H9 (cell line): Measurements from ENCODE around the gene KLHDC7B. TPM values are rescaled to one million over a fixed set of nuclear protein-coding genes. Genes with fewer than 3 reads are reported as not detected.

ENCODE experiments used
- DNase-seq: peaks from one replicate; pipeline ENCODE4 v3.0.0-alpha.2; 2017
- H2AFZ ChIP-seq: one replicate; pipeline ENCODE4 v1.6.1; 2013; ENCODE audit warnings: mild to moderate bottlenecking, low read length, control low read depth, moderate library complexity
- H2AK5ac ChIP-seq: 2 replicates; pipeline ENCODE4 v1.6.1; 2013; ENCODE audit warnings: low read length, control low read depth, mixed read lengths; ENCODE audit not compliant: insufficient read length
- H2BK120ac ChIP-seq: one replicate; pipeline ENCODE4 v1.6.1; 2013; ENCODE audit warnings: low read depth, mild to moderate bottlenecking, low read length, control low read depth, inconsistent platforms; ENCODE audit not compliant: poor library complexity, severe bottlenecking
- H2BK12ac ChIP-seq: 2 replicates; pipeline ENCODE4 v1.6.1; 2013; ENCODE audit warnings: low read length, control low read depth, mixed read lengths, low read depth; ENCODE audit not compliant: insufficient read length
- H2BK15ac ChIP-seq: 2 replicates; pipeline ENCODE4 v1.6.1; 2013; ENCODE audit warnings: low read depth, low read length, control low read depth
- H2BK20ac ChIP-seq: one replicate; pipeline ENCODE4 v1.6.1; 2013; ENCODE audit warnings: low read depth, mild to moderate bottlenecking, low read length, control low read depth, inconsistent platforms; ENCODE audit not compliant: poor library complexity, severe bottlenecking
- H2BK5ac ChIP-seq: 2 replicates; pipeline ENCODE4 v1.6.1; 2013; ENCODE audit warnings: low read length, control low read depth, mixed read lengths; ENCODE audit not compliant: insufficient read length
- H3K14ac ChIP-seq: 2 replicates; pipeline ENCODE4 v1.6.1; 2013; ENCODE audit warnings: low read length, control low read depth; ENCODE audit not compliant: insufficient read depth
- H3K18ac ChIP-seq: 2 replicates; pipeline ENCODE4 v1.6.1; 2013; ENCODE audit warnings: low read depth, mild to moderate bottlenecking, mixed read lengths, low read length, control low read depth; ENCODE audit not compliant: insufficient read length
- H3K23ac ChIP-seq: 2 replicates; pipeline ENCODE4 v1.6.1; 2013; ENCODE audit warnings: low read length, control low read depth, mixed read lengths, low read depth; ENCODE audit not compliant: insufficient read length
- H3K23me2 ChIP-seq: 2 replicates; pipeline ENCODE4 v1.6.1; 2013; ENCODE audit warnings: low read depth, mild to moderate bottlenecking, mixed read lengths, low read length, control low read depth; ENCODE audit not compliant: insufficient read length, poor library complexity, severe bottlenecking
- H3K27ac ChIP-seq: 2 replicates; pipeline ENCODE4 v1.5.1; 2013; ENCODE audit warnings: low read length, control low read depth, mixed read lengths, low read depth; ENCODE audit not compliant: insufficient read length
- H3K27me3 ChIP-seq: 2 replicates; pipeline ENCODE4 v1.6.1; 2013; ENCODE audit warnings: low read length, control low read depth, inconsistent platforms; ENCODE audit not compliant: insufficient read depth
- H3K4ac ChIP-seq: 2 replicates; pipeline ENCODE4 v1.6.1; 2013; ENCODE audit warnings: low read depth, mild to moderate bottlenecking, control low read depth, inconsistent platforms, low read length, moderate library complexity
- H3K4me1 ChIP-seq: 2 replicates; pipeline ENCODE4 v1.6.1; 2013; ENCODE audit warnings: low read length, control low read depth, inconsistent platforms; ENCODE audit not compliant: insufficient read depth
- H3K4me2 ChIP-seq: 2 replicates; pipeline ENCODE4 v1.6.1; 2013; ENCODE audit warnings: low read length, control low read depth, mixed read lengths; ENCODE audit not compliant: insufficient read length, insufficient read depth
- H3K56ac ChIP-seq: 2 replicates; pipeline ENCODE4 v1.6.1; 2013; ENCODE audit warnings: low read depth, mild to moderate bottlenecking, mixed read lengths, low read length, control low read depth; ENCODE audit not compliant: insufficient read length
- H3K79me1 ChIP-seq: 2 replicates; pipeline ENCODE4 v1.6.1; 2013; ENCODE audit warnings: low read depth, mild to moderate bottlenecking, moderate library complexity, low read length, control low read depth, inconsistent platforms; ENCODE audit not compliant: insufficient read depth, poor library complexity, severe bottlenecking
- H3K79me2 ChIP-seq: 2 replicates; pipeline ENCODE4 v1.6.1; 2013; ENCODE audit warnings: low read length, control low read depth, inconsistent platforms; ENCODE audit not compliant: insufficient read depth
- H3K9ac ChIP-seq: 2 replicates; pipeline ENCODE4 v1.6.1; 2013; ENCODE audit warnings: low read length, control low read depth, mixed read lengths; ENCODE audit not compliant: insufficient read length; ENCODE audit errors: extremely low read depth
- H3K9me3 ChIP-seq: one replicate; pipeline ENCODE4 v1.6.1; 2013; ENCODE audit warnings: low read depth, low read length, inconsistent platforms; ENCODE audit not compliant: control insufficient read depth
- H3T11ph ChIP-seq: one replicate; pipeline ENCODE4 v1.6.1; 2013; ENCODE audit warnings: mild to moderate bottlenecking, low read length, control low read depth, inconsistent platforms
- H4K20me1 ChIP-seq: one replicate; pipeline ENCODE4 v1.6.1; 2013; ENCODE audit not compliant: control insufficient read depth, insufficient read length, insufficient read depth
- H4K5ac ChIP-seq: 2 replicates; pipeline ENCODE4 v1.6.1; 2013; ENCODE audit warnings: low read depth, mild to moderate bottlenecking, mixed read lengths, low read length, control low read depth; ENCODE audit not compliant: insufficient read length
- H4K8ac ChIP-seq: replicated peaks from 2 replicates; pipeline ENCODE4 v1.6.1; 2013; ENCODE audit warnings: low read length, control low read depth, mixed read lengths, low read depth; ENCODE audit not compliant: insufficient read length
- H4K91ac ChIP-seq: 2 replicates; pipeline ENCODE4 v1.6.1; 2013; ENCODE audit warnings: low read depth, mild to moderate bottlenecking, moderate library complexity, mixed read lengths, low read length, control low read depth; ENCODE audit not compliant: insufficient read length
- H3K27ac Mint-ChIP-seq, 3 experiments: 2 replicates in 2 of 3; 3 replicates in 1 of 3; pipeline ENCODE4 v1.8.0; 2020 to 2021; ENCODE audit warnings: mixed read lengths in 3 of 3, mild to moderate bottlenecking in 1 of 3, moderate library complexity in 1 of 3
- H3K27me3 Mint-ChIP-seq: 2 replicates; pipeline ENCODE4 v1.8.0; 2021; ENCODE audit warnings: low read depth, mild to moderate bottlenecking, moderate library complexity, mixed read lengths
- H3K36me3 Mint-ChIP-seq, 3 experiments: 2 replicates in 2 of 3; 3 replicates in 1 of 3; pipeline ENCODE4 v1.8.0; 2020 to 2021; ENCODE audit warnings: low read depth in 3 of 3, mixed read lengths in 3 of 3; ENCODE audit not compliant: insufficient read depth in 1 of 3
- H3K4me1 Mint-ChIP-seq, 2 experiments: 2 replicates each; pipeline ENCODE4 v1.8.0; 2020; ENCODE audit warnings: mixed read lengths in 2 of 2
- H3K4me3 Mint-ChIP-seq, 2 experiments: 2 replicates in 1 of 2; 3 replicates in 1 of 2; pipeline ENCODE4 v1.8.0; 2020 to 2021; ENCODE audit warnings: mild to moderate bottlenecking in 2 of 2, mixed read lengths in 2 of 2, moderate library complexity in 1 of 2
- H3K9me3 Mint-ChIP-seq, 2 experiments: 2 replicates in 1 of 2; 3 replicates in 1 of 2; pipeline ENCODE4 v1.8.0; 2020; ENCODE audit warnings: mild to moderate bottlenecking in 2 of 2, mixed read lengths in 2 of 2, moderate library complexity in 1 of 2
- CTCF ChIP-seq: fragments of 200-600 bp; sonication (generic); conservative IDR thresholded peaks from 3 replicates; pipeline ENCODE4 v1.8.0; 2021; ENCODE audit warnings: antibody characterized with exemption, mild to moderate bottlenecking
- WGBS: extraction: QIAGEN DNeasy Blood & Tissue Kit; methylation state at CpG from one replicate; pipeline ENCODE4 v1.1.7; 2013; ENCODE audit warnings: missing lambda C conversion rate, low lambda C conversion rate, mixed read lengths; ENCODE audit not compliant: insufficient read length; ENCODE audit errors: extremely low coverage; 5-methylcytosine and 5-hydroxymethylcytosine counted together
- total RNA-seq: library from RNA; stranded (reverse); gene quantifications from 2 replicates; pipeline ENCODE4 v1.2.1, GENCODE V29; 2021

KLHDC7B gene
- total RNA-seq, 1 experiment from 2014 or later: not detected

GRCh38 chr22:50516891-50517290, 28.8 kb upstream of the KLHDC7B start:
- H3K4me2 ChIP-seq: no peak overlapping the region
- H4K20me1 ChIP-seq: peaks cover 3% of the 10 kb centered on the region
- H2BK5ac ChIP-seq: no peak overlapping the region
- H4K91ac ChIP-seq: no peak overlapping the region
- H3K9me3 ChIP-seq: no peaks in the 10 kb centered on the region
- no peak overlapping the region for H2BK15ac ChIP-seq
- H2AK5ac ChIP-seq: no peak overlapping the region
- no peak overlapping the region for H2BK20ac ChIP-seq
- H2BK120ac ChIP-seq: no peak overlapping the region
- whole genome bisulfite sequencing: no CpG with 5 or more reads among the region's 16 CpGs
- H3K4me3 Mint-ChIP-seq: no peak overlapping the region
- H3K27ac ChIP-seq: no peak overlapping the region
- no peak overlapping the region for H3K14ac ChIP-seq
- H4K5ac ChIP-seq: no peak overlapping the region
- H4K8ac ChIP-seq: no peak overlapping the region
- peaks cover 4% of the 10 kb centered on the region; the same call in 1 of the 2 replicates for H3K79me2 ChIP-seq
- no peak overlapping the region for H2BK12ac ChIP-seq
- H3K36me3 Mint-ChIP-seq: peaks cover 5 to 52% (median 42%) of the 10 kb centered on the region in 3 experiments
- H3K4me1 Mint-ChIP-seq: no peaks in the 10 kb centered on the region
- H3K23me2 ChIP-seq: no peaks in the 10 kb centered on the region
- H3K56ac ChIP-seq: no peak overlapping the region
- H3K27me3 ChIP-seq: no peaks in the 10 kb centered on the region
- H3K4ac ChIP-seq: no peak overlapping the region
- peaks cover 3% of the 10 kb centered on the region for H3K79me1 ChIP-seq
- no peak overlapping the region for H3K18ac ChIP-seq
- H3T11ph ChIP-seq: no peak overlapping the region
- H3K9ac ChIP-seq: no peak overlapping the region
- H3K4me1 ChIP-seq: no peaks in the 10 kb centered on the region
- no peak overlapping the region for H2AFZ ChIP-seq
- DNase-seq: no peak
- H3K27ac Mint-ChIP-seq: no peak overlapping the region
- TF ChIP-seq CTCF: no peak
- H3K23ac ChIP-seq: no peak overlapping the region
- H3K27me3 Mint-ChIP-seq: no peaks in the 10 kb centered on the region
- no peaks in the 10 kb centered on the region for H3K9me3 Mint-ChIP-seq
